WI38 (cell line): ENCODE measurements around the gene PDE3A.

Experiments
- H3K4me3 ChIP-seq: 2 replicates; pipeline ENCODE4 v1.5.1; 2011; ENCODE audit warnings: low read depth, mild to moderate bottlenecking, control low read depth, low read length
- CTCF ChIP-seq: IDR thresholded peaks from 2 replicates; pipeline ENCODE4 v1.5.1; 2012; ENCODE audit warnings: low read depth, mild to moderate bottlenecking, control low read depth, low read length

Gene PDE3A

DNA sequence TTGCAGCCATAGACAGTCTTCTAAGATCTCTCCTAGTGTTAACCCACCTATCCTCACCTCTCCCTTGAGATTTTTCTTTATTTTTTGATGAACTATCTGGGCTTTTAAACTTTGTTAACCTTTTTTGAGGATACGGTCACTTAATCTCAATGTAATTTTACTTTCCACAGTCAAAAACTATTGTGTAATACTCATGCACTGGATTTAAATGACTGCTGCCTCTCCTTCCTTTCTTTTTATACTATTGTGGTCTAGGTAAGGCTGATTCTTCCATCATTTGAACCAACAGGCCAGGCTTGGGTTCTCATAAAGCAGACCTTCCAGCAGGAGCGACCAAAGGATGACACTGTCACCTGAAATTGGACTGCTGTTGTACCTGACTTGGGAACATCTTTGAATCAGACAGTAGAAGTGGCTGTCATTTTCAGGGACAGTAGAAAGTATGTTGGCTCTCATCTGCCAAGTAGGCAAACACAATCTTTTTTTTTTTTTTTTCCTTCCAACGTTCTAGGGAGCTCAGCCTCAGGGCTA lies 689 bp upstream of the PDE3A start:
- no peak overlapping the region for H3K4me3 ChIP-seq
- TF ChIP-seq CTCF: no peak

DNA sequence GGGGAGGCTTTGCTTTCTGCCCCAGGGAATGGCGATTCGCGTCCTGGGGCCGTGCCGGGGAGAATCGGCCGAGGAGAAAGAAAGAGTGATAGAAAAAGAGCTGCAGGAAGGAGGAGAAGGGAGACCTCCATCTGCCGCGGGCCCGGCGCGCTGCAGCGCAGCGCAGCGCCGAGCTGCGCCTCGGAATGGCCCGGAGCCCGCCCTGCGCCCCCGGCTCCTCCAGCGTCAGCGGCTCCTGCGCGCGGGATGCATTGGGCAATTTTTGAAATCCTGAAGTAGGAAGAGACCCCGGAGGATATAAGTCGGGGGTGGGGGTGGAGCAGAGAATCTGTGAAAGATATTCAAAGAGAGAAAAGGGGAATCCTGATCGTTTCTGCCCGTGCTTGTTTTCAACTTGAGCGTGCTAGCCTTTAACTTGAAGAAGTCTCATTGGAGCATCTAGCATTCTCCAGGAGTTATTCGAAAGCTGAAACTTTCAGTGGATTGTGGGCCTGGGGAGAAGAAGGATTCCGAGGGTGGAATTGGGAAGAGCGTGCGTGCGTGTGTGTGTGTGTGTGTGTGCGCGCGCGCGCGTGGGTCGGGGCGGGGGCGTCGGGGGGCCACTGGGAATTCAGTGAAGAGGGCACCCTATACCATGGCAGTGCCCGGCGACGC lies 441 bp downstream of the PDE3A start:
- 0 out of 2 replicates have a peak overlapping the region, but pooled peaks have one; percentile 7 for H3K4me3 ChIP-seq

DNA sequence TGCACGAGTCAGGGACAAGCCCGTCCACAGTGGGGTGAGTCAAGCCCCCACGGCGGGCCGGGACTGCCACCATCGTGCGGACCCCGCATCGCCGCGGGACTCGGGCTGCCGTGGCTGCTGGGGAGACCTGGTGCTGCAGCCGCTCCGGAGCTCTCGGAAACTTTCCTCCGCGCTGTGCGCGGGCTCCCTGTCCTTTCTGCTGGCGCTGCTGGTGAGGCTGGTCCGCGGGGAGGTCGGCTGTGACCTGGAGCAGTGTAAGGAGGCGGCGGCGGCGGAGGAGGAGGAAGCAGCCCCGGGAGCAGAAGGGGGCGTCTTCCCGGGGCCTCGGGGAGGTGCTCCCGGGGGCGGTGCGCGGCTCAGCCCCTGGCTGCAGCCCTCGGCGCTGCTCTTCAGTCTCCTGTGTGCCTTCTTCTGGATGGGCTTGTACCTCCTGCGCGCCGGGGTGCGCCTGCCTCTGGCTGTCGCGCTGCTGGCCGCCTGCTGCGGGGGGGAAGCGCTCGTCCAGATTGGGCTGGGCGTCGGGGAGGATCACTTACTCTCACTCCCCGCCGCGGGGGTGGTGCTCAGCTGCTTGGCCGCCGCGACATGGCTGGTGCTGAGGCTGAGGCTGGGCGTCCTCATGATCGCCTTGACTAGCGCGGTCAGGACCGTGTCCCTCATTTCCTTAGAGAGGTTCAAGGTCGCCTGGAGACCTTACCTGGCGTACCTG lies 1.1 kb downstream of the PDE3A start:
- H3K4me3 ChIP-seq: no peak overlapping the region
- no peak for TF ChIP-seq CTCF

More for the DNA sequence above, 441 bp downstream of the PDE3A start:
- no peak for TF ChIP-seq CTCF

DNA sequence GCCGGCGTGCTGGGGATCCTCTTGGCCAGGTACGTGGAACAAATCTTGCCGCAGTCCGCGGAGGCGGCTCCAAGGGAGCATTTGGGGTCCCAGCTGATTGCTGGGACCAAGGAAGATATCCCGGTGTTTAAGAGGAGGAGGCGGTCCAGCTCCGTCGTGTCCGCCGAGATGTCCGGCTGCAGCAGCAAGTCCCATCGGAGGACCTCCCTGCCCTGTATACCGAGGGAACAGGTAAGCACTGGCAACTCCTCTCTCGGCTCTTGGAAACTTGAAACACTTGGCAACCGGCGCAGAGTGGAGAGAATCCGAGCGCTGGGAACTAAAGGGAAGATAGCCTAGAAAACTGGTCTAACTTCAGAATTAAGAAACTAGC lies 1.7 kb downstream of the PDE3A start:
- no peak overlapping the region for H3K4me3 ChIP-seq
- TF ChIP-seq CTCF: no peak

DNA sequence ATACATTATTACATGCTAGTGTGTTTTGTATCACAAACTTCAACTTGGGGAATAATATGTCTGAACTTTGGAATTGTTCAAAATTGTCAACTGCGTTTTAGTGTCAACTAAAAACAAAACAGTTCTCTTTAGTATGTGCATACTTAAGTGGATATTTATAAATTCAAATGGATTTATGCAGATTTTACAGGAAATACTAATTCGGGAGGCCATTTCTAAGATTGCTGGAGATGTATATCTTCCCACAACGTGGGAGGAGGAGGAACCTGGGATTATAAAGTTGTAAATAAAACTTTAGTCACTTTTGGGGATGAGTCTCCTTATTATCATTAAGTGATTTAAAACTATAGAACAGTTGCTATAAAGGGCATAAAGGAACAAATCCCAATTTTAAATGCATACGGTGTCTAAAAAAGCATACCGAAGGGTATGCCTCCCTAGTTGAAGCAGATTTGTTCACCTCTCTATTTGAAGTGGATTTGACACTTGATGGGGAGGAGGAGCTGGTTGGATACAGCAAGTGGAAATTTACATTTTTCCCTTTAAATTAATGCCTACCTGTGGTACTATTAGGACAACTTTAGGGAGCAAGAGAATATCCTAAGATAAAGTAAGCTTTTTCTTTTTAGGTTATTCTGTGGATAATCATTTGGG lies 2.7 kb downstream of the PDE3A start:
- no peak overlapping the region for H3K4me3 ChIP-seq
- TF ChIP-seq CTCF: no peak

DNA sequence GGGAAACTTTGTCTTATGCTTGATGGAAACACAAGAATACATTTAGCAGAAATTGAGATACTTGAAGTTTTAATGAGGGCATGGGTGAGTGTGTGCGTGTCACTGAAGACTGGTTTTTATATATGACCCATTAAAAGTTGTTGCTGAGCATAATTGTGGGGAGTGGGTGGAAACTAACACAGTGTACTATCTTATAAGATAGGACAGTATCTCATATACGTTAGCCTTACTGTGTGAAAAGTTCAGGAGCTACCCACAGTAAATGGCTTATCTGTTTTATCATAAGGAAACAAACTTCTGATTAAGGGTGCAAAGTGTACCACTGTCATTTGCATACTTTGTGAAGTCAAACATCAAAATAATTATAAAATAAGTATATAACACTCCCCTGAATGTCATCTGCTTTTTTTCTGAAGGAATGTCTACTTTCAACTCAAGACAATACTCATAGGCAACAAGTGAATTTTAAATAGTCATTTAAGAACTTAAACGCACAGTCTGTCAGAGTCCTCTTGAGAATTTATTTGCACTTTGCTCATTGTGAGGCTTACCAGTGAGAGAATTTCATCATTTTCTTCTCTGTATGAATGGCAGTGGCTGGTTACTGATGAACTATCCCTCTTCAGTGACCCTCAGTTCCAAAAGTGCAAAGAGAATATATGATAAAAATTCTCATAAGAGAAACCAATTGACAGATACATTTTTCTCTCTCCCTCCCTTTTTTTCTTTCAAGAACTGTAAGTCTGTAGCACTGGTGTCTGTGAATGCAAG lies 4.2 kb downstream of the PDE3A start:
- no peak for TF ChIP-seq CTCF
- no peak overlapping the region for H3K4me3 ChIP-seq
